GM12878 (cell line): ENCODE results near the gene CNTN2. TPM values are rescaled to one million over a fixed set of nuclear protein-coding genes. Genes with fewer than 3 reads are reported as not detected.

Experiments
- ATAC-seq: fragments of 200-7000 bp; cut with Tn5 transposase; 3 replicates; pipeline ENCODE4 v1.9.1; 2020; ENCODE audit warnings: mild to moderate bottlenecking, moderate library complexity
- BruUV-seq: library from RNA; stranded (reverse); fragments of 400-500 nt; replicated peaks from 2 replicates; lab custom pipeline; 2021; lab: Mats Ljungman, UMichigan
- CTCF ChIA-PET: fragments of 300-600 bp; sonication (Branson Sonifier 250); formaldehyde crosslinking; extraction: SDS; loops from one replicate; lab custom pipeline; 2021; ENCODE audit warnings: inconsistent platforms; lab: Yijun Ruan, JAX
- POLR2A ChIA-PET: fragments of 350-600 bp; formaldehyde crosslinking; extraction: SDS; loops from one replicate; lab custom pipeline; 2021; ENCODE audit warnings: inconsistent platforms; lab: Charles Lee
- RAD21 ChIA-PET: fragments of 300-600 bp; sonication (Branson Sonifier 250); formaldehyde crosslinking; loops from one replicate; lab custom pipeline; 2023; ENCODE audit warnings: antibody characterized with exemption; ENCODE audit not compliant: unreplicated experiment; lab: Charles Lee
- SMC1A ChIA-PET: fragments of 300-600 bp; sonication (Branson Sonifier 250); formaldehyde crosslinking; loops from one replicate; lab custom pipeline; 2023; ENCODE audit not compliant: unreplicated experiment, uncharacterized antibody; lab: Charles Lee
- DNase-seq: peaks from one replicate; pipeline ENCODE4 v3.0.0-alpha.2; 2011; ENCODE audit warnings: low read depth, low spot score
- FAIRE-seq: peaks from 3 replicates; lab custom pipeline; 2011; peaks lifted over from hg19 to GRCh38; lab: Jason Lieb, UNC
- H2AFZ ChIP-seq: 2 replicates; pipeline ENCODE4 v1.6.0; 2011; ENCODE audit warnings: low read depth, low read length, control low read depth; ENCODE audit not compliant: control insufficient read depth
- H3K27ac ChIP-seq: 2 replicates; pipeline ENCODE4 v1.5.1; 2011; ENCODE audit warnings: control low read depth; ENCODE audit not compliant: control insufficient read depth, insufficient read depth
- H3K27me3 ChIP-seq, 2 experiments: replicated peaks in 1 of 2; 2 replicates each; pipeline versions ENCODE4 v1.6.0 to v1.6.1; 2011; ENCODE audit warnings: low read length in 1 of 2; ENCODE audit not compliant: control insufficient read depth in 2 of 2, insufficient read depth in 2 of 2
- H3K36me3 ChIP-seq, 2 experiments: 2 replicates each; pipeline ENCODE4 v1.5.1; 2011; ENCODE audit warnings: low read length in 1 of 2; ENCODE audit not compliant: control insufficient read depth in 2 of 2, insufficient read depth in 2 of 2
- H3K4me1 ChIP-seq: 2 replicates; pipeline ENCODE4 v1.6.1; 2011; ENCODE audit warnings: mild to moderate bottlenecking, low read length, moderate library complexity, mixed read lengths; ENCODE audit not compliant: control insufficient read depth, insufficient read depth
- H3K4me2 ChIP-seq: 2 replicates; pipeline ENCODE4 v1.6.0; 2011; ENCODE audit warnings: control low read depth; ENCODE audit not compliant: control insufficient read depth, insufficient read depth
- H3K4me3 ChIP-seq: fragments of 200-600 bp; sonication (generic); 2 replicates; pipeline ENCODE4 v1.5.1; 2016
- H3K79me2 ChIP-seq: 2 replicates; pipeline ENCODE4 v1.6.0; 2011; ENCODE audit warnings: low read length; ENCODE audit not compliant: control insufficient read depth, insufficient read depth
- H3K9ac ChIP-seq: 2 replicates; pipeline ENCODE4 v1.8.0; 2011; ENCODE audit warnings: low read length, control low read depth, mixed read lengths; ENCODE audit not compliant: control insufficient read depth, insufficient read depth
- H3K9me3 ChIP-seq: replicated peaks from 3 replicates; pipeline ENCODE4 v1.5.1; 2011; ENCODE audit warnings: mild to moderate bottlenecking, low read length; ENCODE audit not compliant: control insufficient read depth, insufficient read depth
- H4K20me1 ChIP-seq: 2 replicates; pipeline ENCODE4 v1.6.0; 2011; ENCODE audit not compliant: control insufficient read depth, insufficient read depth
- ATF7 ChIP-seq: fragments of 450-650 bp; IDR thresholded peaks from 2 replicates; pipeline ENCODE4 v1.6.1; 2016; ENCODE audit warnings: low read depth, mild to moderate bottlenecking
- DPF2 ChIP-seq: fragments of 450-650 bp; IDR thresholded peaks from 2 replicates; pipeline ENCODE4 v1.6.1; 2017; ENCODE audit warnings: mild to moderate bottlenecking
- HDGF ChIP-seq: fragments of 450-650 bp; IDR thresholded peaks from 2 replicates; pipeline ENCODE4 v1.6.1; 2016; ENCODE audit warnings: antibody characterized with exemption
- IKZF1 ChIP-seq: fragments of 450-650 bp; conservative IDR thresholded peaks from 2 replicates; pipeline ENCODE4 v1.6.1; 2017; ENCODE audit warnings: antibody characterized with exemption, mild to moderate bottlenecking
- IRF4 ChIP-seq: IDR thresholded peaks from 2 replicates; pipeline ENCODE4 v1.6.1; 2011; ENCODE audit warnings: low read depth, low read length
- KLF5 ChIP-seq: fragments of 450-650 bp; IDR thresholded peaks from 2 replicates; pipeline ENCODE4 v1.6.1; 2014; ENCODE audit warnings: mild to moderate bottlenecking; ENCODE audit not compliant: partially characterized antibody
- MTA3 ChIP-seq: IDR thresholded peaks from 2 replicates; pipeline ENCODE4 v1.6.1; 2012; ENCODE audit warnings: low read length, inconsistent platforms, borderline replicate concordance
- ZNF217 ChIP-seq: fragments of 450-650 bp; IDR thresholded peaks from 2 replicates; pipeline ENCODE4 v1.6.1; 2017; ENCODE audit warnings: antibody characterized with exemption, mild to moderate bottlenecking
- WGBS: methylation state at CpG from one replicate; pipeline ENCODE4 v1.1.6; 2016; ENCODE audit warnings: low lambda C conversion rate; ENCODE audit not compliant: insufficient replicate concordance, insufficient coverage; ENCODE audit errors: missing lambda C conversion rate; 5-methylcytosine and 5-hydroxymethylcytosine counted together
- in situ Hi-C: fragments of 300-500 bp; cut with MboI; formaldehyde crosslinking; loops from 9 replicates; pipeline ENCODE4 v1.14.3; 2018; ENCODE audit warnings: mixed read lengths
- intact Hi-C: fragments of 100-400 bp; cut with micrococcal nuclease; formaldehyde crosslinking; loops from one replicate; pipeline ENCODE4 v1.14.2; 2022; ENCODE audit not compliant: unreplicated experiment
- polyA plus RNA-seq, 11 experiments: library from polyadenylated mRNA; depleted of rRNA in 4 of 11; unstranded in 6 of 11; stranded (reverse) in 5 of 11; fragments of >200 nt; fragmentation: Nextera tagmentation in 4 of 11; fragmentation: Illumina TruSeq in 1 of 11; extraction: Ambion mirVana in 4 of 11; extraction: Trizol in 1 of 11; gene quantifications; 1 replicate in 1 of 11; 2 replicates in 10 of 11; pipeline versions ENCODE4 v1.2.1 to v1.2.3, GENCODE V29; 2011 to 2016; ENCODE audit warnings: inconsistent platforms in 2 of 11, missing spikeins in 2 of 11, low read depth in 1 of 11
- total RNA-seq, 4 experiments: library from RNA; depleted of rRNA in 3 of 4; stranded (reverse); fragments of >200 nt in 3 of 4; fragmentation: Illumina TruSeq in 1 of 4; extraction: Trizol in 1 of 4; gene quantifications; 2 replicates each; pipeline versions ENCODE4 v1.2.1 to v1.2.3, GENCODE V29; 2013 to 2021
- TF ChIP-seq, protein P1 (sequence below): IDR thresholded peaks from 2 replicates; pipeline ENCODE4 v1.6.1; 2011; ENCODE audit warnings: borderline replicate concordance, low read depth, mild to moderate bottlenecking, moderate library complexity, mixed read lengths, low read length; ENCODE audit not compliant: insufficient read depth; ENCODE audit errors: extremely low read length
- TF ChIP-seq, protein P2 (sequence below): fragments of 450-650 bp; IDR thresholded peaks from 2 replicates; pipeline ENCODE4 v1.6.1; 2017; ENCODE audit warnings: low read depth, mild to moderate bottlenecking, moderate library complexity
- TF ChIP-seq, protein P3 (sequence below): IDR thresholded peaks from 2 replicates; pipeline ENCODE4 v1.6.1; 2011; ENCODE audit warnings: low read depth, mild to moderate bottlenecking, low read length, moderate library complexity, borderline replicate concordance; ENCODE audit errors: extremely low read depth
- TF ChIP-seq, protein P4 (sequence below): IDR thresholded peaks from 2 replicates; pipeline ENCODE4 v1.6.1; 2012; ENCODE audit warnings: low read depth, low read length, improper control_type of control experiment

CNTN2 gene
- total and polyA plus RNA-seq, 10 of the 15 experiments (the other 5 are each of a cell fraction or from before 2014, with no cell fraction given): 0.03 TPM; not detected in 9

DNA sequence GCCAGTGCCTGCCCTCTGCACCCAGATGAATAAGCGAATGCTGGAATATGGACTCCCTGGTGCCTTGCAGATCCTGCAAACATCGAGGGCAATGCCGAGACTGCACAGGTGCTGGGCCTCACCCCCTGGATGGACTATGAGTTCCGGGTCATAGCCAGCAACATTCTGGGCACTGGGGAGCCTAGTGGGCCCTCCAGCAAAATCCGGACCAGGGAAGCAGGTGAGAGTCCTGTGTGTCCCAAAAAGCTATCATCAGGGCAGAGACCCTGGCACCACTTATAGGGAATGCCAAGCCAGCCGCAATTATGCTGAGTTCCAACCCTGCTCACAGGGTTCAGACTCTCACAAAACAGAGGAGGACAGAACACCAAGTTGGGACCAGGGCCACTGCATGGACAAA is 24.0 kb downstream of the CNTN2 start:
- SMC1A ChIA-PET: interaction anchor here (1.2 kb wide), 2 partner anchors 10 to 78 kb away, joined by 3 to 5 read pairs; no protein-coding TSS in a partner anchor
- in situ Hi-C loops (no loop called here), intact Hi-C loops (no loop called here)
- no peak for FAIRE-seq
- no peaks in the 10 kb centered on the region for H3K4me1 ChIP-seq
- H3K79me2 ChIP-seq: no peaks in the 10 kb centered on the region
- CTCF ChIA-PET: interaction anchor here (1.2 kb wide), 1 partner anchor 95 kb away, joined by 4 read pairs; no protein-coding TSS in a partner anchor
- WGBS: 29% methylated on average over 6 of the region's 6 CpGs
- BruUV-seq: no TSS peak
- no peak overlapping the region for H3K4me2 ChIP-seq
- ATAC-seq: no peak
- TF ChIP-seq ZNF217: no peak
- no peak for TF ChIP-seq MTA3
- no peak for TF ChIP-seq ATF7
- no peak for TF ChIP-seq DPF2
- no peaks in the 10 kb centered on the region for H3K36me3 ChIP-seq
- H4K20me1 ChIP-seq: no peaks in the 10 kb centered on the region
- no peaks in the 10 kb centered on the region for H3K27me3 ChIP-seq
- DNase-seq: no peak
- H3K9ac ChIP-seq: no peak overlapping the region
- POLR2A ChIA-PET: no interaction called here
- RAD21 ChIA-PET: no interaction called here
- no peaks in the 10 kb centered on the region for H3K9me3 ChIP-seq
- no peak overlapping the region for H3K27ac ChIP-seq
- no peak overlapping the region for H2AFZ ChIP-seq
- no peak overlapping the region for H3K4me3 ChIP-seq

DNA sequence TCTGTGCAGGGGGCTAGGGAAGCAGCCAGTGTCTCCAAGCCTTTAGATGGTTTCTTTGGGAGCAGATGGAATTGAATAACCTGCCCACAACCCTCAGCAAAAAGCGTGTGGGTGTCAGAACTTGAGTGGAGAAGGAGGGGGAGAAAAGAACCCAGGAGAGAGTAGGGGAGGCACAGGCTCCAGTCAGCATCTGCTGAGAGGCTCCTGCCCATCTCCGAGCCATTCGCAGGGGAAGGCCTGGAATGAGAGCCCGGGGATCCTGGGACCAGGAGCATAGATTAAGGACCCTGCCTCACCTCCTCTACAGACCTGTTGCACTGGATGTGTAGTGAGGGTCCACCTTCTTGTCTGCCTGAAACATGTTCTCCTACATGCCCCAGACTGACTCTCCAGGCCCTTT is 25.0 kb downstream of the CNTN2 start:
- H3K4me3 ChIP-seq: no peak overlapping the region
- H2AFZ ChIP-seq: no peak overlapping the region
- WGBS: 14% methylated on average over 4 of the region's 4 CpGs
- ChIA-PET CTCF (interaction anchor here (1.1 kb wide), 1 partner anchor 73 kb away, joined by 3 read pairs; no protein-coding TSS in a partner anchor), SMC1A (interaction anchor here (1.7 kb wide), 1 partner anchor 188 kb away, joined by 5 read pairs; no protein-coding TSS in a partner anchor), RAD21 (no interaction called here), POLR2A (no interaction called here)
- no peak for FAIRE-seq
- in situ Hi-C loops: no loop called here
- H3K4me2 ChIP-seq: no peak overlapping the region
- intact Hi-C loops: no loop called here
- H4K20me1 ChIP-seq: no peaks in the 10 kb centered on the region
- no peaks in the 10 kb centered on the region for H3K27me3 ChIP-seq
- BruUV-seq: no TSS peak
- DNase-seq: no peak
- H3K9me3 ChIP-seq: no peaks in the 10 kb centered on the region
- H3K4me1 ChIP-seq: no peaks in the 10 kb centered on the region
- H3K79me2 ChIP-seq: no peaks in the 10 kb centered on the region
- H3K36me3 ChIP-seq: no peaks in the 10 kb centered on the region
- no peak overlapping the region for H3K27ac ChIP-seq
- no peak overlapping the region for H3K9ac ChIP-seq
- no peak for ATAC-seq
- TF ChIP-seq, protein P1, sequence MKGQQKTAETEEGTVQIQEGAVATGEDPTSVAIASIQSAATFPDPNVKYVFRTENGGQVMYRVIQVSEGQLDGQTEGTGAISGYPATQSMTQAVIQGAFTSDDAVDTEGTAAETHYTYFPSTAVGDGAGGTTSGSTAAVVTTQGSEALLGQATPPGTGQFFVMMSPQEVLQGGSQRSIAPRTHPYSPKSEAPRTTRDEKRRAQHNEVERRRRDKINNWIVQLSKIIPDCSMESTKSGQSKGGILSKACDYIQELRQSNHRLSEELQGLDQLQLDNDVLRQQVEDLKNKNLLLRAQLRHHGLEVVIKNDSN: no peak
- TF ChIP-seq HDGF (no peak), KLF5 (no peak), IRF4 (no peak), IKZF1 (no peak)
- TF ChIP-seq, protein P2, sequence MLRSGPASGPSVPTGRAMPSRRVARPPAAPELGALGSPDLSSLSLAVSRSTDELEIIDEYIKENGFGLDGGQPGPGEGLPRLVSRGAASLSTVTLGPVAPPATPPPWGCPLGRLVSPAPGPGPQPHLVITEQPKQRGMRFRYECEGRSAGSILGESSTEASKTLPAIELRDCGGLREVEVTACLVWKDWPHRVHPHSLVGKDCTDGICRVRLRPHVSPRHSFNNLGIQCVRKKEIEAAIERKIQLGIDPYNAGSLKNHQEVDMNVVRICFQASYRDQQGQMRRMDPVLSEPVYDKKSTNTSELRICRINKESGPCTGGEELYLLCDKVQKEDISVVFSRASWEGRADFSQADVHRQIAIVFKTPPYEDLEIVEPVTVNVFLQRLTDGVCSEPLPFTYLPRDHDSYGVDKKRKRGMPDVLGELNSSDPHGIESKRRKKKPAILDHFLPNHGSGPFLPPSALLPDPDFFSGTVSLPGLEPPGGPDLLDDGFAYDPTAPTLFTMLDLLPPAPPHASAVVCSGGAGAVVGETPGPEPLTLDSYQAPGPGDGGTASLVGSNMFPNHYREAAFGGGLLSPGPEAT: no peak
- TF ChIP-seq, protein P3, sequence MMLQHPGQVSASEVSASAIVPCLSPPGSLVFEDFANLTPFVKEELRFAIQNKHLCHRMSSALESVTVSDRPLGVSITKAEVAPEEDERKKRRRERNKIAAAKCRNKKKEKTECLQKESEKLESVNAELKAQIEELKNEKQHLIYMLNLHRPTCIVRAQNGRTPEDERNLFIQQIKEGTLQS: no peak
- TF ChIP-seq, protein P4, sequence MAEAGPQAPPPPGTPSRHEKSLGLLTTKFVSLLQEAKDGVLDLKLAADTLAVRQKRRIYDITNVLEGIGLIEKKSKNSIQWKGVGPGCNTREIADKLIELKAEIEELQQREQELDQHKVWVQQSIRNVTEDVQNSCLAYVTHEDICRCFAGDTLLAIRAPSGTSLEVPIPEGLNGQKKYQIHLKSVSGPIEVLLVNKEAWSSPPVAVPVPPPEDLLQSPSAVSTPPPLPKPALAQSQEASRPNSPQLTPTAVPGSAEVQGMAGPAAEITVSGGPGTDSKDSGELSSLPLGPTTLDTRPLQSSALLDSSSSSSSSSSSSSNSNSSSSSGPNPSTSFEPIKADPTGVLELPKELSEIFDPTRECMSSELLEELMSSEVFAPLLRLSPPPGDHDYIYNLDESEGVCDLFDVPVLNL: no peak
